Thoracic aorta (tissue), 2 donors: ENCODE measurements around the gene CHDH. TPM values are rescaled to one million over a fixed set of nuclear protein-coding genes. Genes with fewer than 3 reads are reported as not detected.

ENCODE experiments used
- ATAC-seq: fragments of 150-250 bp; one replicate; pipeline ENCODE4 v1.8.0; 2017; ENCODE audit warnings: low read depth; ENCODE audit not compliant: insufficient number of reproducible peaks, low FRiP score
- DNase-seq: peaks from one replicate; pipeline ENCODE4 v3.0.0-alpha.2; 2020; ENCODE audit warnings: low spot score
- H3K27ac ChIP-seq, 2 donors: fragments of 200-600 bp; sonication (generic); 1 replicate in 1 of 2; 2 replicates in 1 of 2; pipeline ENCODE4 v1.5.1; 2016; ENCODE audit warnings: mild to moderate bottlenecking in 2 of 2, moderate library complexity in 2 of 2
- H3K27me3 ChIP-seq: fragments of 200-600 bp; sonication (generic); replicated peaks from 2 replicates; pipeline ENCODE4 v1.6.0; 2016; ENCODE audit warnings: mild to moderate bottlenecking; ENCODE audit not compliant: insufficient read depth
- H3K36me3 ChIP-seq: fragments of 200-600 bp; sonication (generic); one replicate; pipeline ENCODE4 v1.5.1; 2016
- H3K4me1 ChIP-seq, 2 donors: fragments of 200-600 bp; sonication (generic); 1 replicate in 1 of 2; 2 replicates in 1 of 2; pipeline versions ENCODE4 v1.5.1 to v1.6.0; 2016; ENCODE audit warnings: low read depth in 2 of 2, mild to moderate bottlenecking in 1 of 2; ENCODE audit not compliant: control insufficient read depth in 1 of 2
- H3K4me3 ChIP-seq: fragments of 200-600 bp; sonication (generic); 2 replicates; pipeline ENCODE4 v1.5.1; 2016; ENCODE audit warnings: mild to moderate bottlenecking
- H3K9me3 ChIP-seq: fragments of 200-600 bp; sonication (generic); 2 replicates; pipeline ENCODE4 v1.5.1; 2016
- total RNA-seq, 2 donors: library from RNA; depleted of rRNA; stranded (reverse); fragments of >200 nt; gene quantifications; one replicate each; pipeline versions ENCODE4 v1.1.0 to v1.2.3, GENCODE V29; 2016
- TF ChIP-seq, protein P1 (sequence below): fragments of 200-600 bp; sonication (generic); IDR thresholded peaks from one replicate; pipeline ENCODE4 v1.5.1; 2019; ENCODE audit warnings: antibody characterized with exemption

CHDH gene
- total RNA-seq, 2 donors from 2014 or later: 0.68 to 8.4 TPM

DNA sequence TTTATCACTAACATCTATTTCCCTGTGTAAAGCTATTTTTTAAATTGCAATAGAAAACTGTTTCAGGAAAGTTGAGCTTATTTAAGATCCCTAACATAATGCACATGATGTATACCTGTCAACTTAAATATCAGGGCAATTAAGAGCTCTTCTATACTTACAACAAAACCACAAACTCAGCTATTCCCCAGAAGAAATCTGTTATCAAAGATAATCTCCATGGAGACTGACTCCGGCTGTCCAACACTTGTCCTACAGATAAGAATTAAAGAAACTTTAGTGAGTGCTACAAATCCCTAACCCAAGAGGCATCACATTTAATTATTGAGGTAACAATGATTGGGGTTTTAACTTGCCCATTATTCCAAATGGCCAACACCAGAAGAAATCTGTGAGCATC is 42.0 kb upstream of the CHDH start:
- Histone ChIP-seq H3K4me1 (peaks cover 13 to 21% of the 10 kb centered on the region in 2 donors), H3K27me3 (no peaks in the 10 kb centered on the region), H3K9me3 (no peaks in the 10 kb centered on the region), H3K36me3 (peaks cover 11% of the 10 kb centered on the region), H3K27ac (no peak overlapping the region), H3K4me3 (no peak overlapping the region)
- TF ChIP-seq, protein P1, sequence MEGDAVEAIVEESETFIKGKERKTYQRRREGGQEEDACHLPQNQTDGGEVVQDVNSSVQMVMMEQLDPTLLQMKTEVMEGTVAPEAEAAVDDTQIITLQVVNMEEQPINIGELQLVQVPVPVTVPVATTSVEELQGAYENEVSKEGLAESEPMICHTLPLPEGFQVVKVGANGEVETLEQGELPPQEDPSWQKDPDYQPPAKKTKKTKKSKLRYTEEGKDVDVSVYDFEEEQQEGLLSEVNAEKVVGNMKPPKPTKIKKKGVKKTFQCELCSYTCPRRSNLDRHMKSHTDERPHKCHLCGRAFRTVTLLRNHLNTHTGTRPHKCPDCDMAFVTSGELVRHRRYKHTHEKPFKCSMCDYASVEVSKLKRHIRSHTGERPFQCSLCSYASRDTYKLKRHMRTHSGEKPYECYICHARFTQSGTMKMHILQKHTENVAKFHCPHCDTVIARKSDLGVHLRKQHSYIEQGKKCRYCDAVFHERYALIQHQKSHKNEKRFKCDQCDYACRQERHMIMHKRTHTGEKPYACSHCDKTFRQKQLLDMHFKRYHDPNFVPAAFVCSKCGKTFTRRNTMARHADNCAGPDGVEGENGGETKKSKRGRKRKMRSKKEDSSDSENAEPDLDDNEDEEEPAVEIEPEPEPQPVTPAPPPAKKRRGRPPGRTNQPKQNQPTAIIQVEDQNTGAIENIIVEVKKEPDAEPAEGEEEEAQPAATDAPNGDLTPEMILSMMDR: no peak
- ATAC-seq (no peak), DNase-seq (no peak)

DNA sequence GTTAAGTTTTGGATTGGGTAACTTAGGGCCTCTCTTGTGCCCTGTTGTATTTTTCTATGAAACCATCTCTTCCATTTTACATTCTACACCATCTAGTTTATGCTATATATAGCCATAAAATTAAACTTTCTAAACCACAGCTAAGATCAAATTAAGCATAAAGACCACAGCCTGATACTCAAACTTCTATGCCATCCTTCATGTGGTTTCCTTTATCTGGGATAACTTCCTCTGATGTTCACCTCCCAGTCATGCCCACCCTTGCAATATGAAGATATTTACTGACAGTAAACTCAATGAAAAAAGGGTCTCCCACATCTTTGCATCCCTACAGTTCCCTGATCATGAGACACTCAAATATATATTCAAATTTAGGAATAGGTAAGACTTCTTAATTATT is 41.2 kb upstream of the CHDH start:
- Histone ChIP-seq H3K27ac (no peak overlapping the region), H3K36me3 (peaks cover 11% of the 10 kb centered on the region)

DNA sequence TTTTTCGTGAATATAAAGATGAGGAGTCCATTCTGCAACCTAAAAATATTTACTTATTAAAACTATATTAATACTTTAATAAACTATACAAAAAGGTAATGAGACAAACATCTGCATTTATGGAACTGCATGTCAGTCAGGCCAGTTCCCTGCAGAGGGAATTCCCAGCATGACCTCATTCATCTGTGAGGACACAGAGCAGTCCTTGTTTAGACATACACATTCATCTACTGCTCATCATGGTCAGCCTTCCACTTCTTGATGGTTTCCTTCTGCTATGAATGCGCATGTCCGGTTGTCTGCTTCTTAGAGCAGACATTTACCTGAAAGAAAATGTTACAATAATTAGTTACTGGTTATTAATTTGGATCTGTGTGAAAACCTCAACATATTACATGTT is 39.0 kb upstream of the CHDH start:
- Histone ChIP-seq H3K9me3 (no peaks in the 10 kb centered on the region), H3K4me1 (peaks cover 15 to 26% of the 10 kb centered on the region in 2 donors), H3K36me3 (peaks cover 11% of the 10 kb centered on the region), H3K27ac (no peak overlapping the region), H3K4me3 (no peak overlapping the region), H3K27me3 (no peaks in the 10 kb centered on the region)
- ATAC-seq (no peak), DNase-seq (no peak)
- TF ChIP-seq, protein P1: no peak

More for the DNA sequence above, 41.2 kb upstream of the CHDH start:
- Histone ChIP-seq H3K9me3 (no peaks in the 10 kb centered on the region), H3K4me3 (no peak overlapping the region), H3K27me3 (no peaks in the 10 kb centered on the region), H3K4me1 (peaks cover 13 to 21% of the 10 kb centered on the region in 2 donors)
- DNase-seq (no peak), ATAC-seq (no peak)
- TF ChIP-seq, protein P1: no peak

DNA sequence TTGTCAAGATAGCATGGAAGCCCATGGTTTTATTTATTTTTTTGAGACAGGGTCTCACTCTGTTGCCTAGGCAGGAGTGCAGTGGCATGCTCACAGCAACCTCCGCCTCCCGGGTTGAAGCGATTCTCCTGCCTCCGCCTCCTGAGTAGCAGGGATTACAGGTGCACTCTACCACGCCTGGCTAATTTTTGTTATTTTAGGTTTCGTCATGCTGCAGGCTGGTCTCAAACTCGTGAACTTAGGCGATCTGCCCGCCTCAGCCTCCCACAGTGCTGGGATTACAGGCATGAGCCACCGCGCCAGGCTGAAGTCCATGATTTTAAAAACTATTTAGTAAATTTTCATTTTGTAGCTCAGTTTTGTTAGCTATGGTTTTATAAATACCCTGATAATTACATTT is 38.4 kb upstream of the CHDH start:
- no peak overlapping the region for H3K4me3 ChIP-seq
- H3K27ac ChIP-seq: no peak overlapping the region
- ATAC-seq: no peak
- DNase-seq: no peak
- H3K4me1 ChIP-seq: peaks cover 10 to 22% of the 10 kb centered on the region in 2 donors
- peaks cover 11% of the 10 kb centered on the region for H3K36me3 ChIP-seq
- TF ChIP-seq, protein P1: no peak
- H3K27me3 ChIP-seq: no peaks in the 10 kb centered on the region
- H3K9me3 ChIP-seq: no peaks in the 10 kb centered on the region

DNA sequence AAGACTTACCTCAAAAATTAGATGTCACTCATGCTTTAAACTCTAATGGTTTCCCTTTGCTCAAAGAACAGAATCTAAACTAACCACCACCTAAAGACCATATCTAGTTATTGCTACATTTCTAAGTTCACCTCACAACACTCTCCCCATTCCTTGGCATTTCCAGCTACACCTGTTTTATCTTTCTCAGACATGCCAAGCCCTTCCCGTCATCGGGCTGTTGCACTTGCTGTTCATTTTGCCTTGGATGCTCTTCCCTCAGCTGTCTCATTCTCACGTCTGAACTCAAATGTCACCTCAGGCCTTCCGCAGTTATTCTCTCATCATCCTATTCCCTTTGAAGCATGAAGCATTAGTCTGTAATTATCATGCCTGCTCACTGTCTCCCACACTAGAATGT is 36.8 kb upstream of the CHDH start:
- Histone ChIP-seq H3K4me3 (no peak overlapping the region), H3K36me3 (peaks cover 17% of the 10 kb centered on the region), H3K27ac (peak overlapping the region in 1 of 2 donors; percentile 50), H3K27me3 (no peaks in the 10 kb centered on the region), H3K4me1 (peaks cover 10 to 13% of the 10 kb centered on the region in 2 donors), H3K9me3 (no peaks in the 10 kb centered on the region)
- TF ChIP-seq, protein P1: no peak
- ATAC-seq: no peak
- DNase-seq: no peak
